BLaER1 treated with 17β-estradiol and CSF1 and Interleukin-3, amounts not matched to agents 10 nM and 100 nM (cell line): ENCODE results near the gene SLC7A1.

Experiments used
- H3K27ac ChIP-seq, 11 experiments: shearing (Covaris generic); formaldehyde crosslinking; 2 replicates each; pipeline ENCODE4 v1.8.1; 2022
- H3K27me3 ChIP-seq, 11 experiments: shearing (Covaris generic); formaldehyde crosslinking; 2 replicates each; pipeline ENCODE4 v1.8.1; 2022
- H3K36me3 ChIP-seq, 11 experiments: shearing (Covaris generic); formaldehyde crosslinking; 2 replicates each; pipeline ENCODE4 v1.8.1; 2022
- H3K4me1 ChIP-seq, 10 experiments: shearing (Covaris generic); formaldehyde crosslinking; 2 replicates each; pipeline ENCODE4 v1.8.1; 2022
- H3K4me2 ChIP-seq, 11 experiments: shearing (Covaris generic); formaldehyde crosslinking; 2 replicates each; pipeline ENCODE4 v1.8.1; 2022
- H3K4me3 ChIP-seq, 10 experiments: shearing (Covaris generic); formaldehyde crosslinking; 2 replicates each; pipeline ENCODE4 v1.8.1; 2022
- H3K9ac ChIP-seq, 11 experiments: shearing (Covaris generic); formaldehyde crosslinking; 2 replicates each; pipeline ENCODE4 v1.8.1; 2022
- H3K9me3 ChIP-seq, 11 experiments: shearing (Covaris generic); formaldehyde crosslinking; replicated peaks in 1 of 11; 2 replicates each; pipeline ENCODE4 v1.8.1; 2022
- H4K20me1 ChIP-seq, 11 experiments: shearing (Covaris generic); formaldehyde crosslinking; 2 replicates each; pipeline ENCODE4 v1.8.1; 2022
- Cebpa-rat ChIP-seq, 11 experiments: shearing (Covaris generic); IDR thresholded peaks; 2 replicates each; pipeline ENCODE4 v1.8.1; 2022

SLC7A1 gene

DNA sequence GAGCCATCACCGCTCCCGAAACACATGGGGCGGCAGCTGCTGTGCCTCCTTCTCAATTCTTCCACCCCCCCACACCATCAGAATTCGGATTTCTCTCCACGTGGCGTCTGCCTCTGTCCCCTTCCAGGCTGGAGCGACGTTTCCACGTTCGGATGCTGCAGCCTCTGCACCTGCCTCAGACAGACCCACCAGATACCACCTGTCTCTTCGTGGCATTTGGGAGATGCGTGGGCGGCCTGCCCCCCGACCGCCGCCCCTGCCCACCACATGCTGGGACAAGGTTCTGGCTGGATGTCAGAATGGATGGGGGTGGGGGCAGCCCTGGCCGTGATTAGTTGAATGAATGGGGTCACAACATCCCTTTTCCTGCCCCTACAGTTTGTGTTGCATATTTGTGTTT is 90.0 kb downstream of the SLC7A1 start:
- Histone ChIP-seq H3K9me3 (no peaks in the 10 kb centered on the region), H3K4me3 (no peak overlapping the region), H3K27ac (no peak overlapping the region), H3K4me2 (no peak overlapping the region), H3K36me3 (peaks cover under 1 to 11% (median 5%) of the 10 kb centered on the region in 11 experiments; a peak in 16 of 22 replicates), H3K4me1 (peaks cover 9 to 45% (median 26%) of the 10 kb centered on the region in 10 experiments), H3K27me3 (no peaks in the 10 kb centered on the region; a peak in 1 of 22 replicates), H3K9ac (no peak overlapping the region), H4K20me1 (peaks cover 0 to 49% (median 28%) of the 10 kb centered on the region in 11 experiments; a peak in 18 of 22 replicates)
- no peak for TF ChIP-seq Cebpa-rat (IDR thresholded peaks at IDR 0.05)

DNA sequence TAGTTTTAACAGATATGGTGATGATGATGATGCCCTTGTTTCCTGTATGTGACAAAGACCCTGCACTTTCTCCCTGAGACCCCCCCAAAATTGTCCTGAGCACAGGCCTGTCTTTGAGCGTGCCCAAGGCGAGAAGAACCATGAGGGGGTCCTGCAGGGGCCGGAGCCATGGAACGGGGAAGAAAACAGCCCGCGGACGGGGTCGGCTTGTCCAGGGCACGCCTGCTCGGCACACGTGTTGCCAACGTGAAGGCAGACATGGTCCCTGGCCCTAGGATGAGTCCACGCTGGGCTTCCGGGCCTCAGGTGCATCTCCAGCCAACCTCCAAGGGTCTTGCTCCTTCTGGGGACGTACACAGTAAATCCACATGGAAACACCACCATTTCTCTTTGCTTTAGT is 90.8 kb downstream of the SLC7A1 start:
- no peak overlapping the region for H3K9ac ChIP-seq

DNA sequence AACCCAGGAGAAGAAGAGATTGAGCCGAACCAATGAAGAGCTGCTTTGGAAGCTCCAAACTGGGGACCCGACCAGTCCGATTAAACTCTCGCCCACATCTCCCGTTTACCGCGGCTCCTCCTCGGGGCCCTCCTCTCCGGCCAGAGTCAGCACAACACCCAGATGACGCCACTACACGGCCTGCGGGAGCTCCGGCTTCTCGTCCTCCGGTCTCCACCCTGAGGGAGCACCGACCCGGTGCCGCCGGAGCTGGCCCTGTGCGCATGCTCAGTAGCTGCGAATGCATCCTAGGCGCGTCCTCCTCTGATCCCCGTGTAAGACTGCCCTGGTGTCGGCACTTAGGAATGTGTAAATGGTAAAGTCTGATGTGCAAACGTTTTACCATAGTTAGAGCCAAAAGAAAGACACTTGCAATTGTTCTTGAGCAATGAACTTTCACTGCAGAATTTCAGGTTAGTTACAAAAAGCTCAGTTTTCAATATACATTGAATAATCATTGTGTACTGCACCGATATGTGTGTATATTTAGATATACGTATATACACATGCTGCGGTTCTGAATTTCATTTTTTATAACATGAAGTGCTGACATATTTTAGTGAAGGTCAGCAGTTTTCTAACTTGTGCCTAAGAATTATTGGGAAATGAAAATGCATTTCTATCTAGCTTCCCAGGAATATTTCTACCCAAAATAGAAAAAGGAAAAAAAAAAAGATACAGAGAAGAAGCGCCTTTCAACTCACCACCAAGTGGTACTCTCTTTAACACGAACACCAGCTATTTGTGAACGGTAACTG is 92.2 kb downstream of the SLC7A1 start:
- peaks cover 0 to 30% (median 15%) of the 10 kb centered on the region in 11 experiments; a peak in 15 of 22 replicates for H4K20me1 ChIP-seq
- no peak overlapping the region for H3K9ac ChIP-seq
- H3K9me3 ChIP-seq, result no peaks in the 10 kb centered on the region
- H3K4me3 ChIP-seq, result no peak overlapping the region
- no peaks in the 10 kb centered on the region; a peak in 1 of 22 replicates for H3K27me3 ChIP-seq
- no peak overlapping the region for H3K27ac ChIP-seq
- peaks cover 0 to 37% (median 23%) of the 10 kb centered on the region in 10 experiments; a peak in 18 of 20 replicates for H3K4me1 ChIP-seq
- no peaks in the 10 kb centered on the region for H3K36me3 ChIP-seq
- H3K4me2 ChIP-seq, result no peak overlapping the region
- TF ChIP-seq Cebpa-rat (IDR thresholded peaks at IDR 0.05), result no peak

More for the DNA sequence above, 90.8 kb downstream of the SLC7A1 start:
- H3K27ac ChIP-seq, result no peak overlapping the region
- no peaks in the 10 kb centered on the region; a peak in 1 of 22 replicates for H3K27me3 ChIP-seq
- no peak for TF ChIP-seq Cebpa-rat (IDR thresholded peaks at IDR 0.05)
- peaks cover 0 to 41% (median 26%) of the 10 kb centered on the region in 11 experiments; a peak in 17 of 22 replicates for H4K20me1 ChIP-seq
- no peak overlapping the region for H3K4me3 ChIP-seq
- peaks cover 0 to 3% (median 0%) of the 10 kb centered on the region in 11 experiments; a peak in 2 of 22 replicates for H3K36me3 ChIP-seq
- H3K4me1 ChIP-seq, result peaks cover 9 to 51% (median 32%) of the 10 kb centered on the region in 10 experiments
- H3K4me2 ChIP-seq, result peak overlapping the region in 2 of 11 experiments; percentile 1 to 3; a peak in 1 of 22 replicates
- no peaks in the 10 kb centered on the region for H3K9me3 ChIP-seq

DNA sequence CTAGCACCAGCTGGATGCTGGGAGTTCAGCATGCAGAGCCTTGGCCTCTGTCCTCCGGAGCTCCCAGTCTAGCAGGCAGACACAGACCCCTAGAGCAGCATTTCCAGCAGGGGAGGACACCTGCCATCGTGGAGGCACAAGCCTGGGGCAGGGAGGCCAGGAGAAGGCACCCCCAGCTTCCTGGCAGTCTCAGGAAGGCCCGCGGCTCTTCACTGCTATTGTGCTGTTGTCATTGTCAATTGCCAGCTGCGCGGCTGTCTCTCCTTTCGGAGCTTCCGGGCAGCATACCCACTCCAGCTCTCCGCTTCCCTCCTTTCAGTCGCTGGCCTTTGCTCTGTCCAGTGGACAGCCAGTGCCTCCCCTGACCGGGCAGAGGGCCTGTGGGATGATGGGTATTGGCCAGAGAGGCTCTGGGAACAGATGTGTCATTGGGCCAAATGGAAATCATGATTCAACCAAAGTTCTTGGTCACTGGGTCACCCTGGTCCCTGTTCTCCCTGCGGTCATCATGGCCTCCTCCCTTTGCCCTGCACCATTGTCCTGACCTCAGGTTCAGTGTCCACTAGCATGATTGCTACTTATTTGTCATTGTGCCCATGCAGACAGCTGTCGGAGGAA is 93.0 kb downstream of the SLC7A1 start:
- H3K36me3 ChIP-seq, result no peaks in the 10 kb centered on the region
- no peaks in the 10 kb centered on the region for H3K9me3 ChIP-seq
- H3K4me2 ChIP-seq, result no peak overlapping the region
- no peak for TF ChIP-seq Cebpa-rat (IDR thresholded peaks at IDR 0.05)
- no peaks in the 10 kb centered on the region; a peak in 1 of 22 replicates for H3K27me3 ChIP-seq
- H3K4me3 ChIP-seq, result no peak overlapping the region
- H4K20me1 ChIP-seq, result peaks cover 0 to 23% (median 7%) of the 10 kb centered on the region in 11 experiments; a peak in 10 of 22 replicates
- H3K9ac ChIP-seq, result no peak overlapping the region
- no peak overlapping the region for H3K27ac ChIP-seq
- peaks cover 1 to 30% (median 18%) of the 10 kb centered on the region in 10 experiments for H3K4me1 ChIP-seq

DNA sequence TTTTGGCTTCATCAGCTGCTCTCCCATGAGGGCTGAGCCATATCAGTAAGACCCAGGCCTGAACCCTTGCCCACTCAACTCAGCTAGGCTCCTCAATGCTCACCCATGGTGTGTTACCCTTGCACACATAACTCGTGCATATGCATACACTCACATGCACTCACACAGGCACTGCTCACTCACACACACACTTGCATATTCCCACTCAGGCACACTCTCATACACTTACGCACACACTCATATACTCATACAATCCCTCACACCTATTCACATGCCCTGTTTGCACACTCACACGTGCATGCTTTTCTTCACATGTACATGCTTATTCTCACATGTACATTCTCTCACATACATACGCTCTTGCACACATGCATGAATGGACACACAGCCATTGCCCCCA is 93.8 kb downstream of the SLC7A1 start:
- no peak overlapping the region for H3K9ac ChIP-seq
- no peaks in the 10 kb centered on the region; a peak in 1 of 22 replicates for H3K27me3 ChIP-seq
- H3K4me3 ChIP-seq, result no peak overlapping the region
- peaks cover 0 to 15% (median 0%) of the 10 kb centered on the region in 11 experiments; a peak in 6 of 22 replicates for H4K20me1 ChIP-seq
- H3K4me2 ChIP-seq, result no peak overlapping the region
- no peak overlapping the region for H3K27ac ChIP-seq
- no peaks in the 10 kb centered on the region for H3K9me3 ChIP-seq
- peaks cover 9 to 29% (median 18%) of the 10 kb centered on the region in 10 experiments for H3K4me1 ChIP-seq
- TF ChIP-seq Cebpa-rat (IDR thresholded peaks at IDR 0.05), result no peak
- H3K36me3 ChIP-seq, result no peaks in the 10 kb centered on the region

DNA sequence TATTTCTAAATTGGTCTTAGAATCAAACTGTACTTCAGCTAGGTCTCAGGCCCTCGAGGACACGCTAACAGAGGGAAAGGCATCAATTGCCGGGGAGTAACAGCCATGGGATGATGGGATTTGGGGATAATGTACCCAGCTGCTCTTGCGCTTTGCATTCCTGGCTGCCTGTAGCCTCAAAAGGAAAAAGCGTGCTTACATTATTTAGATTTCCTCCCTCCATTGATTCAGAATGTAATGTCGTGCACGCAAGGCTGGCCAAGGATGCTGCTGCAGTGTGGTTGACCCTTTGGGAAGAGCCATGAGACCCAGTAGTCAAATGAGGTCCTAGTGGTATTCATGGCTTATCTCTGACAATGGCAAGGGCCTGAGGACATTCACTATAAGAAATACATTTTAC is 95.1 kb downstream of the SLC7A1 start:
- no peak overlapping the region for H3K27ac ChIP-seq
- H3K36me3 ChIP-seq, result no peaks in the 10 kb centered on the region
- H4K20me1 ChIP-seq, result peaks cover 0 to 5% (median 0%) of the 10 kb centered on the region in 11 experiments; a peak in 3 of 22 replicates
- no peaks in the 10 kb centered on the region; a peak in 1 of 22 replicates for H3K27me3 ChIP-seq
- H3K4me1 ChIP-seq, result peaks cover 22 to 41% (median 31%) of the 10 kb centered on the region in 10 experiments
- H3K4me3 ChIP-seq, result no peak overlapping the region
- H3K9ac ChIP-seq, result no peak overlapping the region
- H3K4me2 ChIP-seq, result peak overlapping the region in 6 of 11 experiments; percentile 18 to 62 (median 35); a peak in 11 of 22 replicates
- no peak for TF ChIP-seq Cebpa-rat (IDR thresholded peaks at IDR 0.05)
- H3K9me3 ChIP-seq, result no peaks in the 10 kb centered on the region

DNA sequence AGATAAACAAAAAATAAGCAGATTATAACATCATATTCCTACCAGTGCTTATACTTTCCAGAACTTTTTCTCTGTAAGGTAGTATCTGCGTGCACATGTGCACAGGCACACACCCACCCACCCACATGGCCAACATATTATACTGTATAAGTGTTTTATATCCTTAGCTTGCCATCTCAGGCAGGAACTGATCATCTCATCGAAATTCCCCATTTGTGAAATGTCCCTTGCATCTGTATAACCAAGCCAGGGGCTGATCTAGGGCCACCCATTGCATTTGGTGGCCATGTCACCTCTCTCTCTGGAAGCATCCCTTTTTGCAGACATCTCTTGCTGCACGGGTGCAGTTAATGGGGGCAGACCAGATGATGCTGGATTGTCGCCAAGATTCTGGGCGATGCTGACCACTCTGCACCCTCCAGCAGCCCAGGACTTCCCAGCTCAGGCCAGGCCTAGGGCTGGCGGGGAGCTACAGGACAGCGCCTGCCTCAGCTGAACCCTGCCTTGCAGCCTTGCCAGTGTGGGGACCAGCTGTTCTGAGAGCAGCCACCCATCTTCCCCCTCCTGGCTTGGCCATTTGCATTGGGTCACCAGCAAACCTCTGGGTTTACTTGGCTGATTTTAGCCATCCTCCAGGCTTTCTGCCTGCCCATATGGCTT is 95.9 kb downstream of the SLC7A1 start:
- peak overlapping the region in 6 of 11 experiments; percentile 3 to 62 (median 35); a peak in 8 of 22 replicates for H3K4me2 ChIP-seq
- no peak overlapping the region for H3K27ac ChIP-seq
- peaks cover 28 to 40% (median 32%) of the 10 kb centered on the region in 10 experiments for H3K4me1 ChIP-seq

DNA sequence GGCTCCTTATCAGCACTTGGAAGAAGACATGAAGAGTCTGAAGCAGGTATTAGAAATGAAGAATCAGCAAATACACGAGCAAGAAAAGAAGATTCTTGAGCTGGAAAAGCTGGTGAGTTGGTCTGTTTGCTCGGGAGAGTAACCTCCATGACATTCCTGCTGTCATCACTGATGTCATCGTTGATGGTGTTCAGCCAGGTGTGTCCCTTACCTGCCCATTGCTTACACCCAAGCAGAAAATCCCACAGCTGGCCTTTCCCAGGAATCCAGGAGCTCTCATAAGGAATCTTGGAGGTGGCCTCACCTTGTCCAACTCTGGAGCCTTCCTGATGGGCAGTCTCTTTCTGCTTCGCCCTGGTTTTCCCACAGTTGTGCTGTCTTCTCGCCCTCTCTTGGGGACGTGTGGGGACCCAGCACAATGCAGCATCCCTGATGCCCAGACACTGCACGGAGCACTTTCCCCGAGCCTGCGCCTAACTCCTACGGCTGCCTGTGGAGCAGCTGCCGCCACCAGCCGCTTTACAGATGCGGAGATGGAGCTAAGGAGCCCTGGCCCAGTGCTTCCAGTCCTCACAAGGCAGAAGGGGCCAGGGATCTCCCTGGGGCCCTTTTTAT is 97.0 kb downstream of the SLC7A1 start:
- H3K4me3 ChIP-seq, result no peak overlapping the region
- H4K20me1 ChIP-seq, result peaks cover 0 to 5% (median 0%) of the 10 kb centered on the region in 11 experiments; a peak in 3 of 22 replicates
- no peak overlapping the region for H3K27ac ChIP-seq
- no peak for TF ChIP-seq Cebpa-rat (IDR thresholded peaks at IDR 0.05)
- no peak overlapping the region for H3K9ac ChIP-seq
- H3K36me3 ChIP-seq, result no peaks in the 10 kb centered on the region
- H3K27me3 ChIP-seq, result no peaks in the 10 kb centered on the region; a peak in 1 of 22 replicates
- no peaks in the 10 kb centered on the region for H3K9me3 ChIP-seq
- no peak overlapping the region for H3K4me2 ChIP-seq
- peaks cover 30 to 37% (median 32%) of the 10 kb centered on the region in 10 experiments for H3K4me1 ChIP-seq

More for the DNA sequence above, 95.9 kb downstream of the SLC7A1 start:
- H3K4me3 ChIP-seq, result no peak overlapping the region
- H3K27me3 ChIP-seq, result no peaks in the 10 kb centered on the region; a peak in 1 of 22 replicates
- H3K9ac ChIP-seq, result no peak overlapping the region
- H4K20me1 ChIP-seq, result peaks cover 0 to 5% (median 0%) of the 10 kb centered on the region in 11 experiments; a peak in 3 of 22 replicates
- H3K36me3 ChIP-seq, result no peaks in the 10 kb centered on the region
- TF ChIP-seq Cebpa-rat (IDR thresholded peaks at IDR 0.05), result no peak
- no peaks in the 10 kb centered on the region for H3K9me3 ChIP-seq
